GM18502 (cell line): Measurements from ENCODE around the gene SHD.
"Not testable (repeated sequence)": the region's sequence is repeated elsewhere in the genome, so short reads cannot be mapped to it uniquely, and the experiment has no call there.

Experiments
- ATAC-seq: cut with Tn5 transposase; IDR thresholded peaks from one replicate; pipeline ENCODE4 v1.9.1; 2021; ENCODE audit warnings: mild to moderate bottlenecking; ENCODE audit not compliant: unreplicated experiment, poor library complexity

The SHD gene

DNA sequence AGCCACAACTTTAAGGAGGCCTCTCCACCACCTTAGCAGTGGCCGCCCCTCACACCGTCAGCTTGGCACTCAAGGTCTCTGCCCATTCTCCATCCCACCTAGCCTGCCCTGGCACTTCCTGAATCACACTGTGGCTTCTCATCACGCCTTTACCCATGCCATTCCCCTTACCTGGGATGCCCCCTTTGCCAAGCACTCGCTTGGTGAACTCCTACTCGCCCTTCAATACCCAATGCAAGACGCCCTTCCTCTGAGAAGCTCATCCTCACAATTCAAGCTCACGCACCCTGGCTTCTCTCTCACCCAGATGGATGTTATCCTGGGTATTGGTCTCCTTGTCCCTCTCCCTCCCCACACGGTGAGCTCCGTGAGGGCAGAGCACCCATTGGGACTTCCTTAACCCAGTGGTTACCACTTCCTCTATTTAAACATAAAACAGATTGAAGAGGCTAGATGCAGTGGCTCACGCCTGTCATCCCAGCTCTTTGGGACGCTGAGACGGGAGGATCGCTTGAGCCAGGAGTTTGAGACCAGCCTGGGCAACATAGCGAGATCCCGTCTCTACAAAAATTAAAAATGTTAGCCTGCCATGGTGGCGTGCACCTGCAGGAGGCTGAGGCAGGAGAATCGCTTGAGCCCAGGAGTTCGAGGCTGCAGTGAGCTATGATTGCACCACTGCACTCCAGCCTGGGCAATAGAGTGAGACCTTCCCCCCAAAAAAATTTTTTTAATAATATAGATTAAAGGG, 12.6 kb upstream of the SHD start:
- ATAC-seq: no peak

DNA sequence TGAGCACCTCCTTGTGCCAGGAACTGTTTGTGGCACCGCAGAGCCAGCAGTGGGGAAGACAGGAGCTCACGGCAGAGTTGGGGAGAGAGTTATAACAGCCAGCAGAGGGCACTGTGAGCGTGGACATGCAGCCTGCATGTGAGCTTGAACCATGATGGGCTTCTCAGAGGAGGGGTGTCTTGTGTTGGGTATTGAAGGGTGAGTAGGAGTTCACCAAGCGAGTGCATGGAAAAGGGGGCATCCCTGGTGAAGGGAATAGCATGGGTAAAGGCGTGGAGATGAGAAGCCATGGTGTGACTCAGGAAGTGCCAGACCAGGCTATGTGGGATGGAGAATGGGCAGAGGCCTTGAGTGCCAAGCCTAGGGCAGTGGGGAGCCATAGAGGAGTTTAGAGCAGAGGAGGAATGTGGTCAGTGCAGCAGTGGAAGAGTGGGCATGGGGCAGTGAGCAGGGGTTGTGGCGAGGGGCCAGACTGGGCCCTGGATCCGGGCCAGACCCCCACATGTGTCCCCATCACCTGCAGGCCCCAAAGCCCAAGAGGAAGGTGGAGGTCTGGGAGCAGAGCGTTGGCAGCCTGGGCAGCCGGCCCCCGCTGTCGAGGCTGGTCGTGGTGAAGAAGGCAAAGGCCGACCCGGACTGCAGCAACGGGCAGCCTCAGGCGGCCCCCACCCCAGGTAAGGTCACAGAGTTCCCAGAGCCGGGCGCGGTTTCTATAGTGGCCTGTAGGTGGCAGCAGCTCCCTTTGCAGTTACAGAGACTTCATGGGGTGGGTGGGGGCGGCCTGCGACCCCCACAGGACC, 11.8 kb upstream of the SHD start:
- no peak for ATAC-seq

DNA sequence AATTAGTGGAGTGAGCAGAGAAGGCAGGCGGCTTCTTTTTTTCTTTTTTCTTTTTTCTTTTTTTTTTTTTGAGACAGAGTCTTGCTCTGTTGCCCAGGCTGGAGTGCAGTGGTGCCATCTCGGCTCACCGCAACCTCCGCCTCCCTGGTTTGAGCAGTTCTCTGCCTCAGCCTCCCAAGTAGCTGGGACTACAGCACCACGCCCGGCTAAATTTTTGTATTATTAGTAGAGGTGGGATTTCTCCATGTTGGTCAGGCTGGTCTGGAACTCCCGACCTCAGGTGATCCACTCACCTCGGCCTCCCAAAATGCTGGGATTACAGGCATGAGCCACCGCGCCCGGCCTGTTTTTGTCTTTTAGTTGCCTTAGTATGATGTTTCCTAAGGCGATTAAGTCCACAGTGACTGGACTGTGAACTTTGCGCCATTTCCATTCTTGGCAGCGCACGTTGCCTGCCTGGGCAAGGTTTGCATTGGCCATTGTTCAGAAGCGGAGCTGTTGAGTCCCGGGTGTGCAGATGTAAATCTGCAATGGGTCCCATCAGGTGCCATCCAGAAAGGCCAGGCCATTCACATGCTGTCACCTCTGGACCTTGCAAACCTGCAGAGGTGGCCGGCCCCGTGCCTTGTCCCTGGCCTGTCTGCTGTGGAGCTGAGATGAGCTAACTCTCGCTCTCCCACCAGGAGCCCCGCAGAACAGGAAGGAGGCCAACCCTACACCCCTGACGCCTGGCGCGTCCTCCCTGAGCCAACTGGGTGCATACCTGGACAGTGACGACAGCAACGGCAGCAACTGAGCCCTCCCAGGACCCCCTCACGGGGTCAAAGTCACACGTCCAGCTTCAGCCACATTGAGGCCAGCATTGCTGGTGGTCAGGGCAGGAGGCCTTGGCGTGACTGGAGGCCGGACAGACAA, 10.9 kb upstream of the SHD start:
- ATAC-seq: no peak

DNA sequence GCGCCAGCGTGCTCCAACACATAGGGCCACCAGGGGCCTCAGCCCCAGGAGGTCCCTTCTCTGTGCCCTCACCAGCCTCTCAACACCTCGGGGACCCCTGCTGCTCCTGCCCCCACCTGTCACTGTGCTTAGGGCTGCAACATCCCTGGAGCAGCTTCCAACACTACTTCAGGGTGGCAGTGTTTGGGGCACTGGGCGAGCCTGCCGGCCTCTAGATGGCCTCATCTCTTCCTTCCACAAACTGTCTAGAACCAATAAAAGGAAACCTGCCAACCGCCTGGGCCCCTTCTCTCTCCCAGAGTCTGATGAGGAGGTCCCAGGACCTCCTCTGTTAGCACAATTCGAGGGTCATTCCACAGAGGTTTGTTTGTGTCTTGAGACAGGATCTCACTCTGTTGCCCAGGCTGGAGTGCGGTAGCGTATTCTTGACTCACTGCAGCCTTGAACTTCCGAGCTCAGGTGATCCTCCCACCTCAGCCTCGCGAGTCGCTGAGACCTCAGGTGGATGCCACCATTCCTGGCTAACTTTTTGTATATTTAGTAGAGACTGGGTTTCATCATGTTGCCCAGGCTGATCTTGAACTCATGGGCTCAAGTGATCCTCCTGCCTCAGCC, 10.1 kb upstream of the SHD start:
- ATAC-seq: no peak

DNA sequence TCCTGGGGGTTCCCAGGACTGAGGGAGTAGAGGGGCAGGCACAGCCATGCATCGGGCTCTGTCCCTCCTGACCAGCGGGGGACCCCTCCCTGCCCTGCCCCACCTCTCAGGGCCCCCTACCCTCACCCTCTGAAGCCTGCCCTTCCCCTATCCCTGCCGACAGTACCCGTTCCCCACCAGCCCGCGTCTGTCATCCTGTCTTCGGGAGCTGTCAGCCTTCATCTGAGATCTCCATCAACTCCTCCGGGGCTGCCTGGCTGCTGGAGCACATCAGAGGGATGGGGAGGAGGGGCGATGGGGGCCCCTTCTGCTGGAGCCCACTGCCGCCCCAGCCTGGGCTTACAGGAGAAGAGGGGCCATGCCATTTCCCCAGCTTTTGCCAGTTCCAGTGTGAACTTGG, 6.2 kb upstream of the SHD start:
- ATAC-seq: no peak

DNA sequence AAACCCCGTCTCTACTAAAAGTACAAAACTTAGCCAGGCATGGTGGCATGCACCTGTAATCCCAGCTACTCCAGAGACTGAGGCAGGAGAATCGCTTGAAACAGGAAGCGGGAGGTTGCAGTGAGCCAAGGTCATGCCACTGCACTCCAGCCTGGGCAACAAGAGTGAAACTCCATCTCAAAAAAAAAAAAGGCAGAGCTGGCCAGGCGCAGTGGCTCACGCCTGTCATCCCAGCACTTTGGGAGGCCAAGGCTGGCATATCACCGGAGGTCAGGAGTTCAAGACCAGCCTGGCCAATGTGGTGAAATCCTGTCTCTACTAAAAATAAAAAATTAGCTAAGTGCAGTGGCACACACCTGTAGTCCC, 4.8 kb upstream of the SHD start:
- ATAC-seq: not testable (repeated sequence)

DNA sequence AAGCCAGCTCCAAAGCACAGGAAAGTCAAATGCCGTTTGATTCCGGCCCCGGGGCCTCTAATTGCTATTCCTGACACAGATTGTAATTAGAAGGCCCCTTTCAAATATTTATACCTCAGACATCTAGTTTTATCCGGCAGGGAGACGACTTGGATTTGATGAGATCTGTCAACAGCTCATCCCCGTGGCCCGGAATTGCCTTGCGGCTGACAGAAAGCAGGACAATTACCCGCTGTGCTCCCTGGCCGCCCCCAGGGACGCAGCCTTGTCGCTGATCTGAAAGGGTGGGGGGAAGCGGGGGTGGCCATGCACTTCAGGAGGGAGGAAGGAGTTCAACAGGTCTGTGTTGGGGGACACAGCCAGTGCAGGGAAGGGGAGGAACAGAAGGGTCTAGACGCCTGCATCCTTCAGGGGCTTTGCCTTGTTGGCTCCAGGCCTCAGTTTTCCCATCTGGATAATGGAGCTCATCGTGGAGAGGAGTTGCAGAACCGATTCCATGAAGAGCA, 1.8 kb upstream of the SHD start:
- no peak for ATAC-seq

DNA sequence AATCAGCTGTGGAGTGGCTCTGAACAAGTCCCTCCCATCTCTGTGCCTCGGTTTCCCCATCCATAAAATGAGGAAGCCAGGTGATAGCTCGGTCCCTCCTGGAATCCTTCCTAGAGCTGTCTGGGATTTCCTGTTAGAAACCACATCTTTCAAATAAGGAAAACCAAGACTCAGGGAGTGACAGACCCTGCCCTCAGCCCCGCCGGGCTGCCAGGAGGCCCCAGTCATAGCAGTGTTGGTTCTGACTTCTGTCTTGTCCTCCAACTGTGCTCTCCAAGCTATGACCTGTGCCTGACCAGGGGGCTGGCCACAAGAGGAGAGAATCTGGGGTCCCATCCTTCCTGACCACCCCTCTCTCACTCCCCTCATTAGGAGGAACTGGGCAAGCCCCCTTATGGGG, 1.1 kb upstream of the SHD start:
- no peak for ATAC-seq

DNA sequence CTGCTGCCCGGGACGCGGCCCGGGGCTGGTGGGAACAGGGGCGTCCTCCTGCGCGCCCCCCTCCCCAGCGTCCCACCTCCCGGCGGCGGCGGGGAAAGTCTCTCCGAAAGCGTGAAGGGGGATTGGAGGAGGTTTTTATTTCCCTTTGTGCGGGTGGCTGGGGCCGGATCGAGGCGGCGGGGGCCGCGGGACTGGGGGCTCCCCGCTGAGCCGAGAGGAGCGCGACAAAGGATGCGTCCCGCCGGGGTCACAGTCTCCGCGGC, 132 bp downstream of the SHD start:
- ATAC-seq: no peak

DNA sequence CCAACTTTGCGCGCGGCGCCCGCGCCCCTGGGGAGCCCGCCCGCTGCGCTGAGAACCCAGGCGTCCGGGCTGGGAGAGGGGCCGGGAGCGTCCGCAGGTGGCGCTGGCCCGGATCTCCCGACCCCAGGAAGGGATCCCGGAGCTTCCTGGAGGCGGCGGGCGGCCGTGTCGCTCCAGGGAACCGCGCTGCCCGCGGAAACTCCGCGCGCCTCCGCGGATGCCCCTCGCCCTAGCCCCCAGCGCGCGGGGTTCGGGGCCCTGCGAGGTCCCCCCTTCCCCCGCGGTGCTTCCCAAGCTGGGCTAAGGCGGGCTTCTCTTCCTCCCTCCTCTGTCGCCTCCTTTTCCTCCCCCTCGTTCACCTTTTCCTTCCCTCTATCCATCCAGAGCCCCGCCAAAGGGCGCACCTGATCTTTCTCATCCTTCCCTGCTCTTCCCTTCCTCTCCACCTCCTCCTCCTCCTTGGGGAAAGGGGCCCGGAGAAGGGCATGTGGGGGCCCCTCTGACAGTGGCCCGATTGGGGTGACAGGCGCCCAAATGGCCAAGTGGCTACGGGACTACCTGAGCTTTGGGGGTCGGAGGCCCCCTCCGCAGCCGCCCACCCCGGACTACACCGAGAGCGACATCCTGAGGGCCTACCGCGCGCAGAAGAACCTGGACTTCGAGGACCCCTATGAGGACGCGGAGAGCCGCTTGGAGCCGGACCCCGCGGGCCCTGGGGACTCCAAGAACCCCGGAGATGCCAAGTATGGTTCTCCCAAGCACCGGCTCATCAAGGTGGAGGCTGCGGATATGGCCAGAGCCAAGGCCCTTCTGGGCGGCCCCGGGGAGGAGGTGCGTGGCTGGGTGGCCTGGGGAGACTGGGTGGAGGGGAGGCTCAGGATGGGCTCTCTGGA, 710 bp downstream of the SHD start:
- ATAC-seq: no peak

DNA sequence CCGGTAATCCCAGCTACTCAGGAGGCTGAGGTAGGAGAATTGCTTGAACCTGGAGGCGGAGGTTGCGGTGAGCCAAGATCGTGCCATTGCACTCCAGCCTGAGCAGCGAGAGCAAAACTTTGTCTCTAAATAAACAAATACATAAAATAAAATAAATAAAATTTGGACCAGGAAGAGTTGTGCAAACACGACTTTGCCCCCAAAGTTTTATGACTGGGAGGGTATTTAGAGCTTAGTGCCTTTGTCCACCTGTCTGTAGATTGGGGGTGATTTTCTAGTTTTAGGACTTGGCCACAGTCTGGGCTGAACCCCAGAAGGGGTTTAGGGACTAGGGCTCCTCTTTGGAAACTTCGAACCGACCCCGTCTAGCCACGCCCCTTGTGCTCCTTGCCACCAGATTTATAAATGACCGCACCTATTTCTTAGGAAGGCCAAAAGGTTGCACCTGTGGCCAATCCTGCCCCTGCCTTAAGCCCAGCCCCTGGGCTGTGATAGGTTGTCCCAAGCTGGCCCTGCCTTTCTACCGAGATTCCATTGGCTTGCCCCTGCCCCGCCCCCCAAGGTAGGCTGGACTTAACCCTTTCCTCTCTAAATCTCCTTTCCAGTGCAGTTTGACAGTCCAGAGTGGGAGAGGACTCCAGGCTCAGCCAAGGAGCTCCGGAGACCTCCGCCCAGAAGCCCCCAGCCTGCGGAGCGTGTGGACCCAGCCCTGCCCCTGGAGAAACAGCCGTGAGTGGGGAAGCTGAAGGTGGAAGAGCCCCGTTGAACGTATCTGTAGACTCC, 5.3 kb downstream of the SHD start:
- no peak for ATAC-seq

DNA sequence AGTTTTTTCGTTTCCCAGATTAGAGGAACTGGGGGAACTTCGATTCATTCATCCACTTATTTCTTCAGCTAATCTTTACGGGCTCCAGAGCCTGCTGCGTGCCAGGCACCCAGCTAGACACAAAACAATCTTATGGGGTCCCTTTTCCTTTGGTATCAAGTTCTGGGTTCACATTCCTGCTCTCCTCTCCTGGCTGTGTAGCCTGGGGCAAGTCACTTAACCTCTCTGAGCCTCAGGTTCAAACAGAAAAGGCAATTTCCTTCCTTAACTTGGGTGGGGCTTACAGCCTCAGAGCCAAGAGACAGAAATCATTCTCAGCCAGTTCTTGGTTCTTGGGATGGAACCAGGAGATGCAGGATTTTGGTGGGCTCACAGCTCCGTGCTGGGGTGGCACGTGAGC, 5.9 kb downstream of the SHD start:
- no peak for ATAC-seq

DNA sequence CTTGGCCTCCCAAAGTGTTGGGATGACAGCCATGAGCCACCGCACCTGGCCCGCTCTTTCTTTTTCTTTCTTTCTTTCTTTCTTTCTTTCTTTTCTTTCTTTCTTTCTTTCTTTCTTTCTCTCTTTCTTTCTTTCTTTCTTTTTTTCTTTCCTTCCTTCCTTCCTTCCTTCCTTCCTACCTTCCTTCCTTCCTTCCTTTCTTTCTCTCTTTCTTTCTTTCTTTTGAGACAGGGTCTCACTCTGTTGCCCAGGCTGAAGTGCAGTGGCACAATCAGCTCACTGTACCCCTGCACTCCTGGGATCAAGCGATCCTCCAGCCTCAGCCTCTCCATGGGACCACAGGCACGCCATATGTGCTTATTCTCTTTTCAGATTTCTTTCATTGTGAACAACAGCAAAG, 7.1 kb downstream of the SHD start:
- not testable (repeated sequence) for ATAC-seq

DNA sequence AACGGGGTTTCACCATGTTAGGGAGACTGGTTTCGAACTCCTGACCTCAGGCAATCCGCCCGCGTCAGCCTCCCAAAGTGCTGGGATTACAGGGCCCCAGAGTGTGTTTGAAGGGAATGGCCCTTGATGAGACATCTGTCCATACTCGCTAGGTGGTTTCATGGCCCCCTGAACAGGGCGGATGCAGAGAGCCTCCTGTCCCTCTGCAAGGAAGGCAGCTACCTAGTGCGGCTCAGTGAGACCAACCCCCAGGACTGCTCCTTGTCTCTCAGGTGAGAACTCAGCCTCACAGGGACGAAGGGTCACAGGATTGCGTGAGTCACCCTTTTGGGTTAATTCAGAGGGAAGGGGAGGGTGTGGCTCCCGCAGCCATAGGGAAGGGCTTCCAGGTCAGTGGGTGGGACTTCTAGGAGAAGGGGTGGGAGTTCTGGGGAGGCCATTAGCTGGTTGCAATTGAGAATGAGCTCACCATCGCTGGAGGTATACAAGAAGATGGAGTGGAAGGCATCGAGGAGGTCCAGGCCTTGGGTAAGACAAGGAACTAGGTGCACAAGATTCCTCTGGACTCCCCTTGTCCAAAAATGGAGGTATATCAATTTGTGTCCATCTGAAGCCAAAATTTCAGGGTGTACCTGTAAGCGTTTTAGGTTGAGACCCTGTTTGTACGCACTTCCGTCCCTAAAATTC, 9.2 kb downstream of the SHD start:
- no peak for ATAC-seq

DNA sequence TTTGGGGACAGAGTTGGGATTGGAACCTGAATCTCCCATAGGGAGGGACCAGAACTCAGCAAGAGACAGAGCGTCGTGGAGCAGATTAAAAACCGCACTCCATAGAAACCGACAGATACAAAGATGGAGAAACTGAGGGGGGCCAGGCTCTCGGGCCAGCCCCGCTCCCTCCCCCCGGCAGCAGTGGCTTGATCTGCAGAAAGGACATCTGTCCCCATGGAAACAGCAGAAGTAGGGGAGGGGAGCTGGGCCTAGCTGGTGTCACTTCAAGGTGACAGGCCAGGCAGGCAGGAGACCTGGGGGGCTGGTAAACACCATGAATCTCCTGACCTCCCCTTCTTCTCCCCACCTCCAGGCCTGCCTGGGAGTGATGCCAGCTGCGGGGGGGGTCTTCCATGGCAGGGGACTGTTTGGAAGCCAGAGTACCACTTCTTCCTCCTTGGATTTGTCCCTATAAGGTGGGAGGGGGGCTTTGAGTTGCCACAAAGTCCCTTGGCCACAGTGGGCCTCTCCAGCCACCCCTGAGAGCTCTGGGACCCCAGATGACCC, 12.2 kb downstream of the SHD start:
- no peak for ATAC-seq

DNA sequence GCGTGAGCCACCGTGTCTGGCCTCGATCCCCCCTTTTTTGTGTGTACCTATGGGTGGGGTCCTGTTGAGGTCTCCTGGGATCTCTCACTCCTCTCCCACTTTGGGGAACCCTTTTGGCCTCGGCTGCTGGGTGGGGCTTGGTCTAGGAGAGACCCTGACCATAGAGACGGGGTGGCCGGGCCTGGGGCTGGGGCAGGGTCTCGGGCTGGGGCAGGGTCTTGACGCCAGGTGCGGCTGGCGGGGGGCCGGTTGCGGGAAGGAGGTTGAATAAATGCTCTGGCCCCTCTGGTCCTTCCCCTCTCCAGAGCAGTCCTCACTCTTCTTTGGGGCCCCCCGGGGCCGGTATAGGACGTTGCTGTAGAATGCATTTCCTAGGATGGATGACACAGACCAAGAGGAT, 13.4 kb downstream of the SHD start:
- ATAC-seq: no peak

DNA sequence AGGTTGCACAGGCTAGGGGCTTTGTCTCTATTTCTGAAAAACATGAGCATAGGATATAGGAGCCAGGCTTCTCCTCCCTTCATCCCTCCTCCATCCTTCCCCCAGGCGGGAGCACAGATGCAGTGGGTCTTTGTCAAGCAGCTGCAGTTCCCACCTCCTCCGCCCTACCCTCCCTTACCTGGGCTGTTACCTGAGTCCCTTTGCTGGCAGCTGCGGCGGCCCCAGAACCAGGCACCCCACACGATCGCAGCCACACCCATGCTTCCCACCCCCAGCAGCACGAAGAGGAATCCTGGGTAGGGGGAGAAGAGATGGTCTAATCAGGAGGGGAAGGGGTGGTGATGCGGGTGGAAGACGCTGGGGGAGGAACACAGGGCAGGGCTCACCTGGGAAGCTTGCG, 15.3 kb downstream of the SHD start:
- no peak for ATAC-seq
